HepG2 (cell line): Measurements from ENCODE around the gene NOP56. TPM values are rescaled to one million over a fixed set of nuclear protein-coding genes. Genes with fewer than 3 reads are reported as not detected.
A peak's percentile ranks its signal among the peaks of the same experiment; 100 is the strongest.

Experiments
- ATAC-seq: fragments of 200-7000 bp; cut with Tn5 transposase; 3 replicates; pipeline ENCODE4 v1.9.1; 2020; ENCODE audit warnings: mild to moderate bottlenecking, moderate library complexity
- BruUV-seq: library from RNA; stranded (reverse); fragments of 400-500 nt; replicated peaks from 2 replicates; lab custom pipeline; 2021; lab: Mats Ljungman, UMichigan
- CTCF ChIA-PET: fragments of 300-600 bp; formaldehyde crosslinking; extraction: SDS; loops from one replicate; lab custom pipeline; 2021; ENCODE audit warnings: low total read pairs, inconsistent platforms, low intra/inter-chr PET ratio; lab: Yijun Ruan, JAX
- POLR2A ChIA-PET: fragments of 350-600 bp; sonication (Branson Sonifier 250); formaldehyde crosslinking; loops from one replicate; lab custom pipeline; 2020; ENCODE audit warnings: antibody characterized with exemption, inconsistent platforms; lab: Yijun Ruan, JAX
- DNase-seq: peaks from one replicate; pipeline ENCODE4 v3.0.0-alpha.2; 2015; ENCODE audit warnings: low spot score
- FAIRE-seq: peaks from 3 replicates; lab custom pipeline; 2011; peaks lifted over from hg19 to GRCh38; lab: Jason Lieb, UNC
- H2AFZ ChIP-seq: one replicate; pipeline ENCODE4 v1.6.1; 2011; ENCODE audit warnings: low read length, inconsistent platforms
- H3K27ac ChIP-seq: fragments of 300-600 bp; 3 replicates; pipeline ENCODE4 v1.8.0; 2011; ENCODE audit warnings: mixed run types, mild to moderate bottlenecking, mixed read lengths, low read length, inconsistent platforms; ENCODE audit not compliant: insufficient read depth; ENCODE audit errors: extremely low read length
- H3K27me3 ChIP-seq, 2 experiments: fragments of 200-600 bp in 1 of 2; 2 replicates in 1 of 2; 3 replicates in 1 of 2; pipeline versions ENCODE4 v1.6.0 to v1.8.0; 2011; ENCODE audit warnings: low read length in 2 of 2, mild to moderate bottlenecking in 2 of 2, moderate library complexity in 2 of 2, inconsistent platforms in 1 of 2; ENCODE audit not compliant: insufficient read depth in 2 of 2, control insufficient read depth in 1 of 2
- H3K36me3 ChIP-seq, 2 experiments: fragments of 200-600 bp in 1 of 2; replicated peaks in 1 of 2; 2 replicates in 1 of 2; 3 replicates in 1 of 2; pipeline versions ENCODE4 v1.5.1 to v1.8.0; 2011; ENCODE audit warnings: low read length in 2 of 2, inconsistent platforms in 1 of 2; ENCODE audit not compliant: insufficient read depth in 2 of 2, control insufficient read depth in 1 of 2
- H3K4me1 ChIP-seq: 2 replicates; pipeline ENCODE4 v1.5.1; 2012; ENCODE audit warnings: low read length, inconsistent platforms; ENCODE audit not compliant: insufficient read depth
- H3K4me2 ChIP-seq: 2 replicates; pipeline ENCODE4 v1.6.0; 2011; ENCODE audit warnings: low read depth, low read length, inconsistent platforms
- H3K4me3 ChIP-seq, 3 experiments: fragments of 200-600 bp in 1 of 3; sonication (generic), shearing (Covaris generic) in 1 of 3; replicated peaks in 1 of 3; 2 replicates each; pipeline ENCODE4 v1.5.1; 2011 to 2016; ENCODE audit warnings: low read length in 3 of 3, inconsistent platforms in 2 of 3, low read depth in 2 of 3, mild to moderate bottlenecking in 2 of 3, control low read depth in 1 of 3, mixed read lengths in 1 of 3; ENCODE audit not compliant: insufficient read depth in 1 of 3
- H3K79me2 ChIP-seq: one replicate; pipeline ENCODE4 v1.6.1; 2011; ENCODE audit warnings: low read length, inconsistent platforms; ENCODE audit not compliant: insufficient read depth
- H3K9ac ChIP-seq: 2 replicates; pipeline ENCODE4 v1.6.0; 2011; ENCODE audit warnings: mild to moderate bottlenecking, low read depth, low read length, inconsistent platforms; ENCODE audit not compliant: insufficient read depth
- H3K9me3 ChIP-seq: 2 replicates; pipeline ENCODE4 v1.5.1; 2012; ENCODE audit warnings: mild to moderate bottlenecking, low read length
- H4K20me1 ChIP-seq: 2 replicates; pipeline ENCODE4 v1.6.0; 2011; ENCODE audit warnings: inconsistent platforms, mild to moderate bottlenecking, low read length, moderate library complexity; ENCODE audit not compliant: insufficient read depth
- DBP ChIP-seq: sonication (generic); formaldehyde crosslinking; IDR thresholded peaks from 2 replicates; pipeline ENCODE4 v1.4.0; 2020; ENCODE audit warnings: missing genetic modification reagents; ENCODE audit errors: not compliant biosample characterization
- HMG20B ChIP-seq: conservative IDR thresholded peaks from 2 replicates; pipeline ENCODE4 v1.6.1; 2016; ENCODE audit warnings: missing genetic modification reagents, missing compliant biosample characterization
- NCOA2 ChIP-seq: sonication (generic); formaldehyde crosslinking; IDR thresholded peaks from 2 replicates; pipeline ENCODE4 v1.8.0; 2022; ENCODE audit warnings: inconsistent platforms
- POLR2A ChIP-seq, 2 experiments: IDR thresholded peaks; 2 replicates each; pipeline ENCODE4 v1.6.1; 2011; ENCODE audit warnings: low read depth in 2 of 2, low read length in 2 of 2, mild to moderate bottlenecking in 1 of 2, moderate library complexity in 1 of 2; ENCODE audit not compliant: insufficient read depth in 1 of 2
- RBAK ChIP-seq: sonication (generic); formaldehyde crosslinking; IDR thresholded peaks from 2 replicates; pipeline ENCODE4 v1.5.1; 2020; ENCODE audit warnings: mild to moderate bottlenecking, missing genetic modification reagents
- ZNF17 ChIP-seq: sonication (generic); formaldehyde crosslinking; IDR thresholded peaks from 2 replicates; pipeline ENCODE4 v1.5.0; 2020; ENCODE audit warnings: mild to moderate bottlenecking, missing genetic modification reagents
- ZNF34 ChIP-seq: sonication (generic); formaldehyde crosslinking; IDR thresholded peaks from 2 replicates; pipeline ENCODE4 v1.4.0; 2020; ENCODE audit warnings: mild to moderate bottlenecking, missing genetic modification reagents, borderline replicate concordance
- ZNF557 ChIP-seq: sonication (generic); formaldehyde crosslinking; IDR thresholded peaks from 2 replicates; pipeline ENCODE4 v1.4.0; 2020; ENCODE audit warnings: missing genetic modification reagents
- ZNF574 ChIP-seq: sonication (generic); formaldehyde crosslinking; IDR thresholded peaks from 2 replicates; pipeline ENCODE4 v1.4.0; 2020; ENCODE audit warnings: missing genetic modification reagents
- ZNF615 ChIP-seq: sonication (generic); formaldehyde crosslinking; IDR thresholded peaks from 2 replicates; pipeline ENCODE4 v1.5.0; 2020; ENCODE audit warnings: mild to moderate bottlenecking, missing genetic modification reagents, borderline replicate concordance
- ZNF691 ChIP-seq: sonication (generic); formaldehyde crosslinking; IDR thresholded peaks from 2 replicates; pipeline ENCODE4 v1.4.0; 2020; ENCODE audit warnings: missing genetic modification reagents, low read depth, mild to moderate bottlenecking, borderline replicate concordance
- WGBS: methylation state at CpG from one replicate; pipeline ENCODE4 v1.1.6; 2017; ENCODE audit warnings: low lambda C conversion rate; 5-methylcytosine and 5-hydroxymethylcytosine counted together
- in situ Hi-C: cut with HindIII; loops from 2 replicates; pipeline ENCODE4 v1.10.0; 2017; ENCODE audit warnings: low pct_unique_long_range_greater_than_20kb; ENCODE audit not compliant: extremely low pct_ligation_motif_present
- intact Hi-C: fragments of 100-400 bp; cut with micrococcal nuclease; formaldehyde crosslinking; loops from one replicate; pipeline ENCODE4 v1.10.0; 2022; ENCODE audit not compliant: unreplicated experiment
- polyA plus RNA-seq, 8 experiments: library from polyadenylated mRNA; depleted of rRNA in 3 of 8; stranded (reverse) in 7 of 8; unstranded in 1 of 8; fragments of >200 nt; fragmentation: Illumina TruSeq in 4 of 8; extraction: Trizol in 4 of 8; gene quantifications; 2 replicates each; pipeline versions ENCODE4 v1.2.1 to v1.2.3, GENCODE V29; 2011 to 2016; ENCODE audit warnings: low read depth in 4 of 8, missing spikeins in 1 of 8, mixed read lengths in 1 of 8; ENCODE audit not compliant: insufficient read depth in 1 of 8
- total RNA-seq, 5 experiments: library from RNA; depleted of rRNA; stranded (reverse); fragments of >200 nt; fragmentation: Illumina TruSeq; extraction: Trizol; gene quantifications; 2 replicates each; pipeline ENCODE4 v1.2.3, GENCODE V29; 2016; ENCODE audit warnings: low read depth in 1 of 5

NOP56 gene
- total and polyA plus RNA-seq, 2 of the 13 experiments (the other 11 are each of a cell fraction or from before 2014, with no cell fraction given): 369 to 1,116 TPM

- ATAC-seq (peak; percentile 31; the same call in 2 of the 3 replicates), FAIRE-seq (peak; percentile 43), DNase-seq (no peak)
- Histone ChIP-seq H3K9me3 (no peaks in the 10 kb centered on the region), H4K20me1 (no peaks in the 10 kb centered on the region), H3K27ac (no peak overlapping the region), H3K4me3 (no peak overlapping the region), H3K27me3 (peaks cover 0 to 39% of the 10 kb centered on the region in 2 experiments; a peak in 3 of 5 replicates), H3K9ac (no peak overlapping the region), H2AFZ (no peak overlapping the region), H3K79me2 (no peaks in the 10 kb centered on the region), H3K36me3 (no peaks in the 10 kb centered on the region), H3K4me1 (no peaks in the 10 kb centered on the region), H3K4me2 (no peak overlapping the region)
- 2% methylated on average over 4 of the region's 4 CpGs for WGBS
- BruUV-seq: no TSS peak
- in situ Hi-C loops (no loop called here), intact Hi-C loops (loop anchor here (2.0 kb wide), 1 partner anchor 149 kb away; no protein-coding TSS in a partner anchor)
- TF ChIP-seq ZNF615 (CRISPR knock-in tag) (0 out of 2 replicates have a peak, but pooled peaks have one; percentile 57), POLR2A (IDR thresholded peaks at IDR 0.05; ENCODE audit: insufficient read depth in 1 of 2, low read depth in 2 of 2, low read length in 2 of 2) (no peak), ZNF17 (CRISPR knock-in tag) (peak; percentile 72; the same call in 1 of the 2 replicates)
- ChIA-PET CTCF (interaction anchor here (1.7 kb wide), 1 partner anchor 149 kb away, joined by 9 read pairs; no protein-coding TSS in a partner anchor), POLR2A (interaction anchor here (1.3 to 1.5 kb wide), 2 partner anchors 9 to 21 kb away, joined by 7 read pairs; partner anchors contain the start of genes IDH3B and NOP56)
Measured at GRCh38 chr20:2673453-2673852, 21.0 kb downstream of the NOP56 start.

GRCh38 chr20:2680046-2680445 is 27.6 kb downstream of the NOP56 start:
- no peak for ATAC-seq
- H2AFZ ChIP-seq: no peak overlapping the region
- BruUV-seq: no TSS peak
- H3K4me2 ChIP-seq: no peak overlapping the region
- intact Hi-C loops: no loop called here
- H3K27me3 ChIP-seq: peaks cover 0 to 31% of the 10 kb centered on the region in 2 experiments; a peak in 3 of 5 replicates
- H3K27ac ChIP-seq: no peak overlapping the region
- no peak overlapping the region for H3K4me3 ChIP-seq
- H3K79me2 ChIP-seq: no peaks in the 10 kb centered on the region
- H3K36me3 ChIP-seq: no peaks in the 10 kb centered on the region
- H4K20me1 ChIP-seq: no peaks in the 10 kb centered on the region
- no peak overlapping the region for H3K9ac ChIP-seq
- no peak for FAIRE-seq
- POLR2A ChIA-PET: no interaction called here
- no peaks in the 10 kb centered on the region for H3K4me1 ChIP-seq
- no peaks in the 10 kb centered on the region for H3K9me3 ChIP-seq
- no peak for TF ChIP-seq ZNF34 (CRISPR knock-in tag)
- no peak for TF ChIP-seq NCOA2 (CRISPR knock-in tag)
- no peak for TF ChIP-seq ZNF691 (CRISPR knock-in tag)
- no peak for TF ChIP-seq ZNF557
- no peak for TF ChIP-seq HMG20B (CRISPR knock-in tag)
- no peak for TF ChIP-seq RBAK (CRISPR knock-in tag)
- no peak for TF ChIP-seq ZNF574 (CRISPR knock-in tag)
- no peak for TF ChIP-seq DBP (CRISPR knock-in tag)
- TF ChIP-seq, all 625 proteins: peak for 0
- 4% methylated on average over 4 of the region's 4 CpGs for WGBS
- DNase-seq: no peak
- in situ Hi-C loops: no loop called here
- CTCF ChIA-PET: no interaction called here
